KOPT-K1 (cell line): ENCODE data around the gene SMYD4.
A peak's percentile ranks its signal among the peaks of the same experiment; 100 is the strongest.

Experiments
- H3K27ac ChIP-seq: fragments of 200-600 bp; sonication (generic); 2 replicates; pipeline ENCODE4 v1.5.1; 2016; ENCODE audit warnings: antibody characterized with exemption, mild to moderate bottlenecking, low read depth, low read length; ENCODE audit not compliant: poor library complexity, severe bottlenecking
- H3K36me3 ChIP-seq: fragments of 200-600 bp; sonication (generic); 2 replicates; pipeline ENCODE4 v1.5.1; 2017; ENCODE audit warnings: antibody characterized with exemption, mild to moderate bottlenecking, low read length, moderate library complexity; ENCODE audit not compliant: insufficient read depth
- H3K9me3 ChIP-seq: fragments of 200-600 bp; sonication (generic); 2 replicates; pipeline ENCODE4 v1.5.1; 2017; ENCODE audit warnings: antibody characterized with exemption, low read length, mild to moderate bottlenecking; ENCODE audit not compliant: insufficient read depth, poor library complexity, severe bottlenecking

The SMYD4 gene, protein sequence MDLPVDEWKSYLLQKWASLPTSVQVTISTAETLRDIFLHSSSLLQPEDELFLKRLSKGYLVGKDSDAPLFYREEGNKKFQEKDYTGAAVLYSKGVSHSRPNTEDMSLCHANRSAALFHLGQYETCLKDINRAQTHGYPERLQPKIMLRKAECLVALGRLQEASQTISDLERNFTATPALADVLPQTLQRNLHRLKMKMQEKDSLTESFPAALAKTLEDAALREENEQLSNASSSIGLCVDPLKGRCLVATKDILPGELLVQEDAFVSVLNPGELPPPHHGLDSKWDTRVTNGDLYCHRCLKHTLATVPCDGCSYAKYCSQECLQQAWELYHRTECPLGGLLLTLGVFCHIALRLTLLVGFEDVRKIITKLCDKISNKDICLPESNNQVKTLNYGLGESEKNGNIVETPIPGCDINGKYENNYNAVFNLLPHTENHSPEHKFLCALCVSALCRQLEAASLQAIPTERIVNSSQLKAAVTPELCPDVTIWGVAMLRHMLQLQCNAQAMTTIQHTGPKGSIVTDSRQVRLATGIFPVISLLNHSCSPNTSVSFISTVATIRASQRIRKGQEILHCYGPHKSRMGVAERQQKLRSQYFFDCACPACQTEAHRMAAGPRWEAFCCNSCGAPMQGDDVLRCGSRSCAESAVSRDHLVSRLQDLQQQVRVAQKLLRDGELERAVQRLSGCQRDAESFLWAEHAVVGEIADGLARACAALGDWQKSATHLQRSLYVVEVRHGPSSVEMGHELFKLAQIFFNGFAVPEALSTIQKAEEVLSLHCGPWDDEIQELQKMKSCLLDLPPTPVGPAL

DNA sequence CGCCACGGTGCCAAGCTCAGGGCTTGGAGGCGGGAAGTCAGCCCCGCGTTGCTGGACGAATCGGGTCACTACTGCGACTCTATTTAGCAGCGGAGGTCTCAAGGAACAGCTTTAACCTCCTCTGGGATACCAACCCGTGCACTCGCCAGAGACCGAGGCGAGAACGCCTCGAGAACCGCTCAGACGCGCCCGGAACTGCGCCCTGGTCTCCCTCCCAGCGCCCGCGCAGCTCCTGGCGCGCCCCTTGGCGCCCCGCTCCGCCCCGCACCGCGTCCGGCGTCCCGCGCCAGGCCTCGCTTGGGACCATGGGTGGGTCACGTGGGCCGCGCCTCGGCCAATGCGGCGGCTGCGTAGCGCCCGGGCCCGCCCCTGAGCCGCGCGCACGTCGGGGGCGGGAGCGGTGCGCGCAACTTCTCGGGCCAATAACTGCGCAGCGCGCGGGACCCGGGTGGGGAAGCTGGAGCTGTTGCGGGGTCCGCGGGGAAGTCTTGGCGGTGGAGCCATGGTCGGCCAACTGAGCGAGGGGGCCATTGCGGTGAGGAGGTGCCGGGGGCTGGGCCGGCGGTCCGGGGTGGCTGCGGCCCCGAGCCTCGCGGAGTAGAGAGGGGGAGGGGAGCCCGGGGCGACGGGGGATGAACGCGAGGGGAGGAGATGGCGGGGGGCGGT, at the start of gene SMYD4, which contains the start of gene RPA1:
SMYD4 (minus strand) TSS at position 311 of the 666 bp plus-strand sequence. CDS start 1,908 bp downstream, outside the sequence.
RPA1 (plus strand) TSS at position 414 of the 666 bp plus-strand sequence; CDS start at position 503, 89 bp downstream.
- peaks cover 61% of the 10 kb centered on the region for H3K36me3 ChIP-seq

GRCh38 chr17:1878419-1879121, 48.9 kb upstream of the SMYD4 start:
- Histone ChIP-seq H3K36me3 (peaks cover 97% of the 10 kb centered on the region), H3K27ac (no peak overlapping the region), H3K9me3 (no peaks in the 10 kb centered on the region)

More for the DNA sequence above, at the start of gene SMYD4, which contains the start of gene RPA1:
- no peaks in the 10 kb centered on the region for H3K9me3 ChIP-seq
- peak within 1 kb of the TSS; percentile 81 for H3K27ac ChIP-seq

DNA sequence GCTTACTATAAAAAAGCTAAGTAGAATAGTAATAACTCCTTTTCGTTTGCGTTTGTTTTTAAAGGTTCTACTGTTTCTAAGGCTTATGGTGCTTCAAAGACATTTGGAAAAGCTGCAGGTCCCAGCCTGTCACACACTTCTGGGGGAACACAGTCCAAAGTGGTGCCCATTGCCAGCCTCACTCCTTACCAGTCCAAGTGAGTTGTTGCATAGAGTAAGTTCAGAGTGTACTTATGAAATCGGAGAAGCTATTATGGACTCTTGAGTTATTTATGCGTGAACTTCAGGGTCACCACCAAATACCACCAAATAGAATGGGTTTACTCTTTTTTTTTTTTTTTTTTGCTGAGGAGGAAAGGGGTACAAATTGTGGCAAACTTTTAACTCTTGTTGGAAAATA, 45.9 kb upstream of the SMYD4 start:
- Histone ChIP-seq H3K36me3 (peaks cover 94% of the 10 kb centered on the region), H3K27ac (no peak overlapping the region), H3K9me3 (no peaks in the 10 kb centered on the region)

DNA sequence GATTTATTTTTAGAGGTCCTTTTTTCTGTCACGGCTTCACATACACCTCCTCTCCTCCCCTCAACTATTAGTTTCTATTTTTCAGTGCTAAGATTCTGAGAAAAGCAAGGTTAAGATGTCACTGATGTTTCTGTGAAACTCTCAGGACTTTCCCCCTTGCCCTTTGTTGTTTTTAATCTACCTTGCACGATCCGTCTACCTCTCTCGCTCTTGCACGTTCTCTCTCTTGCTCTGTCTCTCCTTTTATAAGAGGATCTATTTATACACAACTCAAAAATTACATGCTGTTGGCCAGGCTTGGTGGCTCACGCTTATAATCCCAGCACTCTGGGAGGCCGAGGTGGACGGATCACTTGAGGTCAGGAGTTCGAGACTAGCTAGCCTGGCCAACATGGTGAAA, 43.7 kb upstream of the SMYD4 start:
- Histone ChIP-seq H3K9me3 (no peaks in the 10 kb centered on the region), H3K36me3 (peaks cover 86% of the 10 kb centered on the region), H3K27ac (no peak overlapping the region)

GRCh38 chr17:1872976-1873375, 43.3 kb upstream of the SMYD4 start:
- H3K9me3 ChIP-seq: no peaks in the 10 kb centered on the region
- peak overlapping the region; percentile 5 for H3K27ac ChIP-seq
- H3K36me3 ChIP-seq: peaks cover 86% of the 10 kb centered on the region

DNA sequence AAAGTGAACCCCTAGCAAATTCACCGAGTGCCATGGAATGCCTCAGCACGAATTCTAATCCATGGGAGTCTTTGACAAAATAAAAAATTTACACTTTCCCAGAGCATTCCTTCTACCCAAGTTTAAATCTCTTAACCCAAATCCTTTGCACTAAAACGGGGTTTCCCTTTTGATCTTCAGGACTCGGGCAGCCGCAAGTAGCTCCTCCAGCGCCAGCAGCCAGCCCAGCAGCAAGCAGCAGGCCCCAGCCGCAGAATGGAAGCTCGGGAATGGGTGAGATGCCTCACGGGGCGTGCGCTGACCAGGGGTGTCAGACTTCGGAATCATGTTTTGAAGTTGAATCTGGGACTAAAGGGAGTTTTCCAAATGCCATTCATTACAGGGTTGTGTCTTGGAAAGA, 42.6 kb upstream of the SMYD4 start:
- H3K36me3 ChIP-seq: peaks cover 86% of the 10 kb centered on the region
- peak overlapping the region; percentile 41 for H3K27ac ChIP-seq
- H3K9me3 ChIP-seq: no peaks in the 10 kb centered on the region

GRCh38 chr17:1871756-1872155, 42.1 kb upstream of the SMYD4 start:
- Histone ChIP-seq H3K36me3 (peaks cover 86% of the 10 kb centered on the region), H3K27ac (peak overlapping the region; percentile 41), H3K9me3 (no peaks in the 10 kb centered on the region)

DNA sequence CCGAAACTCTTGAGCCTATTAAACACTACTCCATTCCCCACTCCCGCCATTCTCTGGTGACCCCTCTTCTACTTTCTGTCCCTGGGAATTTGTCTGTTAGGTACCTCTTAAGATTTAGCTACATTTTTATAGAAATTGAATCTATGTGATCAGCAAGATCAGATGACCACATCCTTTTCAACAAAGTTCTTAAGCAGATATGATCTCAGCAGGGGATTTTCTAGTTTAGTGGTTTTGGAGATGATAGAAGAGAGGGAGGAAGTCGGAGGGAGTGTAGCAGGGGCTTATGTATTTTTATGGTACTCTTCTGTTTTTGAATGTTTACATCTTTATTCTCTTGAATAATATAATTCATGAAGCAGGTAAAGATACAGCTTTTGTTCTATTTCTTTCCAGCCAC, 40.9 kb upstream of the SMYD4 start:
- Histone ChIP-seq H3K27ac (peak overlapping the region; percentile 41), H3K36me3 (peaks cover 84% of the 10 kb centered on the region), H3K9me3 (no peaks in the 10 kb centered on the region)

DNA sequence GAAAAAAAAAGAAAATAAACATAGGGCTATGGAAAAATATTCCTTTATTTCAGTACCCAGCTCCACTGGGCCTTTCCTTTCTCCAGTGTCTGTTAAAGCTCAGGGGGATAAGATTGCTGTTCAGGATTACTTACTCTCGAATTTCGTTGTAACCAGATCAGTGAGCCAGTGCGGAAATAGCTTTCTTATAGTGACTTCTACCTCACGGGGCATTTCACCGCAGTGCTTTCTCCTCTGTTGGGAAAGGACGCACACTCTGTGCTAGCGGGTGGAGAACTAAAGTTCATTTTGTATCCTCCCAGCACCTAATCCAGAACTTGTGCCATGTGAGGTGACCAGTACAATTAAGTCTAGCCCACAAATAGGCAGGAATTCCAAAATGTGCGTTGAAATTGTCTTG, 38.4 kb upstream of the SMYD4 start:
- Histone ChIP-seq H3K9me3 (no peaks in the 10 kb centered on the region), H3K27ac (no peak overlapping the region), H3K36me3 (peaks cover 74% of the 10 kb centered on the region)

GRCh38 chr17:1867307-1867706, 37.6 kb upstream of the SMYD4 start:
- Histone ChIP-seq H3K9me3 (no peaks in the 10 kb centered on the region), H3K36me3 (peaks cover 72% of the 10 kb centered on the region), H3K27ac (no peak overlapping the region)

GRCh38 chr17:1865252-1866037, 35.7 kb upstream of the SMYD4 start:
- H3K27ac ChIP-seq: no peak overlapping the region
- no peaks in the 10 kb centered on the region for H3K9me3 ChIP-seq
- peaks cover 77% of the 10 kb centered on the region for H3K36me3 ChIP-seq

- H3K9me3 ChIP-seq: no peaks in the 10 kb centered on the region
- H3K36me3 ChIP-seq: peaks cover 79% of the 10 kb centered on the region
- no peak overlapping the region for H3K27ac ChIP-seq
Observed at GRCh38 chr17:1861391-1862010, 31.8 kb upstream of the SMYD4 start.

DNA sequence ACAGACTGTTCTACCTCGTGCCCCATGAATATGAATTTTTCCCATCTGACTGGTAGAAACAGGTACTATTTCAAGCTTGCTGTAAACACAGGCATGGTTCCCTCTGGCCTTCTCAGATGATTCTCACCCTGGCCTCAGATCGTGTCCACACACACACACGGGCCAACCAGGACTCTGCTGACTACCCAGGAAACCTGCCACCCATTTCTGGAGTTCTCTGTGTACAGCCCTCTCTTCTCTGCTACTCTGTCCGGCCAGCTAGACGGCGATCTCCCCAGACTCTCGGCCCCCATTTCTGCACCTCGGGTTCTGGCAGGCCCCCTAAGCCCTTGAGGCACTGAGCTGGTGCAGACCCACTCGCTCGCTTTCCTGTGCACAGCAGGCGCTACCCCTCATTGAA, 31.3 kb upstream of the SMYD4 start:
- no peaks in the 10 kb centered on the region for H3K9me3 ChIP-seq
- peaks cover 80% of the 10 kb centered on the region for H3K36me3 ChIP-seq
- no peak overlapping the region for H3K27ac ChIP-seq
